Fibroblast of lung (primary cell): ENCODE data around the gene ARHGEF7. TPM values are rescaled to one million over a fixed set of nuclear protein-coding genes. Genes with fewer than 3 reads are reported as not detected.
A peak's percentile ranks its signal among the peaks of the same experiment; 100 is the strongest.

Experiments
- DNase-seq, 2 donors: peaks; one replicate each; pipeline versions ENCODE4 v3.0.0 to v3.0.0-alpha.2; 2010; ENCODE audit warnings: low read depth in 2 of 2
- H2AFZ ChIP-seq: 2 replicates; pipeline ENCODE4 v1.5.1; 2012; ENCODE audit warnings: low read length, control low read depth, inconsistent platforms
- H3K27ac ChIP-seq: 2 replicates; pipeline ENCODE4 v1.5.1; 2011; ENCODE audit warnings: low read length, control low read depth; ENCODE audit not compliant: insufficient read depth
- H3K27me3 ChIP-seq: 2 replicates; pipeline ENCODE4 v1.5.1; 2011; ENCODE audit warnings: mild to moderate bottlenecking, low read length; ENCODE audit not compliant: control insufficient read depth, insufficient read depth
- H3K36me3 ChIP-seq: 2 replicates; pipeline ENCODE4 v1.5.1; 2011; ENCODE audit warnings: low read length; ENCODE audit not compliant: control insufficient read depth, insufficient read depth
- H3K4me1 ChIP-seq: 2 replicates; pipeline ENCODE4 v1.5.1; 2011; ENCODE audit warnings: low read length; ENCODE audit not compliant: control insufficient read depth, insufficient read depth; ENCODE audit errors: extremely low read depth
- H3K4me2 ChIP-seq: 2 replicates; pipeline ENCODE4 v1.5.1; 2011; ENCODE audit warnings: low read length, control low read depth; ENCODE audit not compliant: insufficient read depth; ENCODE audit errors: extremely low read depth
- H3K4me3 ChIP-seq, 4 experiments: fragments of 200-600 bp in 1 of 4; sonication (generic) in 1 of 4; replicated peaks in 1 of 4; 2 replicates each; pipeline ENCODE4 v1.5.1; 2011 to 2016; ENCODE audit warnings: low read length in 4 of 4, low read depth in 3 of 4, mild to moderate bottlenecking in 3 of 4, control low read depth in 2 of 4, inconsistent platforms in 1 of 4, mixed read lengths in 1 of 4; ENCODE audit not compliant: insufficient read depth in 1 of 4; ENCODE audit errors: control extremely low read depth in 1 of 4
- H3K79me2 ChIP-seq: 2 replicates; pipeline ENCODE4 v1.5.1; 2012; ENCODE audit warnings: mild to moderate bottlenecking, low read length, inconsistent platforms; ENCODE audit not compliant: control insufficient read depth, insufficient read depth
- H3K9ac ChIP-seq: 2 replicates; pipeline ENCODE4 v1.5.1; 2011; ENCODE audit warnings: mild to moderate bottlenecking, low read length, control low read depth; ENCODE audit not compliant: insufficient read depth
- H3K9me3 ChIP-seq: 2 replicates; pipeline ENCODE4 v1.5.1; 2012; ENCODE audit warnings: low read depth, low read length; ENCODE audit not compliant: control insufficient read depth, insufficient read depth
- H4K20me1 ChIP-seq: 2 replicates; pipeline ENCODE4 v1.5.1; 2011; ENCODE audit warnings: low read length; ENCODE audit not compliant: control insufficient read depth, insufficient read depth; ENCODE audit errors: extremely low read depth
- CTCF ChIP-seq, 2 donors: IDR thresholded peaks in 1 of 2; conservative IDR thresholded peaks in 1 of 2; 1 replicate in 1 of 2; 2 replicates in 1 of 2; pipeline ENCODE4 v1.5.1; 2011 to 2012; ENCODE audit warnings: low read length in 2 of 2, control low read depth in 1 of 2, inconsistent platforms in 1 of 2, low read depth in 1 of 2, mild to moderate bottlenecking in 1 of 2
- EZH2 ChIP-seq: IDR thresholded peaks from 2 replicates; pipeline ENCODE4 v1.5.1; 2012; ENCODE audit warnings: low read length, control low read depth, mild to moderate bottlenecking; ENCODE audit errors: missing control alignments
- polyA plus RNA-seq, 2 donors: library from polyadenylated mRNA; depleted of rRNA in 1 of 2; stranded (reverse) in 1 of 2; unstranded in 1 of 2; fragments of >200 nt; gene quantifications; 2 replicates each; pipeline ENCODE4 v1.2.1, GENCODE V29; 2011 to 2012; ENCODE audit warnings: missing spikeins in 1 of 2
- total RNA-seq: library from RNA; depleted of rRNA; stranded (reverse); fragments of >200 nt; gene quantifications from 2 replicates; pipeline ENCODE4 v1.2.1, GENCODE V29; 2014

The ARHGEF7 gene
- total and polyA plus RNA-seq, 2 donors (not counting 1 experiment from before 2014, with no cell fraction given): 29.1 to 42.8 TPM

GRCh38 chr13:111201304-111201940 lies 86.3 kb downstream of the ARHGEF7 start:
- no peaks in the 10 kb centered on the region for H4K20me1 ChIP-seq
- peaks cover 53% of the 10 kb centered on the region for H3K79me2 ChIP-seq
- H3K4me1 ChIP-seq: peaks cover 12% of the 10 kb centered on the region
- TF ChIP-seq CTCF (conservative IDR thresholded peaks at IDR 0.05 in 1 of 2, IDR thresholded peaks at IDR 0.05 in 1 of 2; ENCODE audit: low read depth in 1 of 2, low read length in 2 of 2) (no peak), EZH2 (no peak)
- H3K36me3 ChIP-seq: peaks cover 1% of the 10 kb centered on the region
- H3K27me3 ChIP-seq: no peaks in the 10 kb centered on the region
- H3K27ac ChIP-seq: no peak overlapping the region
- no peaks in the 10 kb centered on the region for H3K9me3 ChIP-seq
- no peak for DNase-seq
- H3K9ac ChIP-seq: no peak overlapping the region
- no peak overlapping the region for H3K4me3 ChIP-seq
- no peak overlapping the region for H2AFZ ChIP-seq
- no peak overlapping the region for H3K4me2 ChIP-seq

GRCh38 chr13:111202156-111202621 lies 87.1 kb downstream of the ARHGEF7 start:
- Histone ChIP-seq H3K36me3 (peaks cover 1% of the 10 kb centered on the region), H3K27ac (no peak overlapping the region), H3K4me3 (no peak overlapping the region), H3K4me2 (no peak overlapping the region), H3K9ac (no peak overlapping the region), H3K4me1 (peaks cover 12% of the 10 kb centered on the region), H2AFZ (no peak overlapping the region), H3K79me2 (peaks cover 56% of the 10 kb centered on the region), H4K20me1 (no peaks in the 10 kb centered on the region), H3K9me3 (no peaks in the 10 kb centered on the region), H3K27me3 (no peaks in the 10 kb centered on the region)
- no peak for TF ChIP-seq EZH2
- no peak for TF ChIP-seq CTCF (conservative IDR thresholded peaks at IDR 0.05 in 1 of 2, IDR thresholded peaks at IDR 0.05 in 1 of 2; ENCODE audit: low read depth in 1 of 2, low read length in 2 of 2)
- no peak for DNase-seq

GRCh38 chr13:111202745-111203144 lies 87.6 kb downstream of the ARHGEF7 start:
- Histone ChIP-seq H3K79me2 (peaks cover 57% of the 10 kb centered on the region), H3K36me3 (peaks cover 1% of the 10 kb centered on the region), H2AFZ (no peak overlapping the region), H3K9me3 (no peaks in the 10 kb centered on the region), H3K4me1 (peaks cover 12% of the 10 kb centered on the region), H4K20me1 (no peaks in the 10 kb centered on the region), H3K4me2 (no peak overlapping the region), H3K27me3 (no peaks in the 10 kb centered on the region), H3K27ac (no peak overlapping the region), H3K4me3 (peak overlapping the region in 2 of 4 experiments; percentile 33 to 42), H3K9ac (no peak overlapping the region)
- TF ChIP-seq CTCF (conservative IDR thresholded peaks at IDR 0.05 in 1 of 2, IDR thresholded peaks at IDR 0.05 in 1 of 2; ENCODE audit: low read depth in 1 of 2, low read length in 2 of 2): no peak
- peak; percentile 82 to 89 for DNase-seq
